ENCODE measurements around the gene EIF4G3.

DNA sequence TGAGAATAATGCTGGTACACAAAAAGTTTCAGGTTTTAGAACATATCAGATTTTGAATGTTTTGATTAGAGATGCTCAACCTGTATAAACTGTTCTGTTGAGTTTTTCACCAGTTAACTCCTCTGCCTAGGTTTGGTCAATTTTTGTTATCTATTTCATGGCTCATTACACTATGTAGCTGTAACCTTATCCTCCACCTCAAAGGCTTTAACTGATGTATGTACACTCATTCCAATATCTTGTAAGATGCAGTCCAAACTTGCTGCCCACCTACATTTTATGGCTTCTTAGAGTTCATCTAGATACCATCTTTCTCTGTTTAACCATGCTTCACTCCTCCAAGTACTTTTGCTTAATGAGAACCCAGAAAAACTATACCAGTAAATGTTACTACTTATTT lies 107.8 kb downstream of the EIF4G3 start:
- TF ChIP-seq, protein P1, sequence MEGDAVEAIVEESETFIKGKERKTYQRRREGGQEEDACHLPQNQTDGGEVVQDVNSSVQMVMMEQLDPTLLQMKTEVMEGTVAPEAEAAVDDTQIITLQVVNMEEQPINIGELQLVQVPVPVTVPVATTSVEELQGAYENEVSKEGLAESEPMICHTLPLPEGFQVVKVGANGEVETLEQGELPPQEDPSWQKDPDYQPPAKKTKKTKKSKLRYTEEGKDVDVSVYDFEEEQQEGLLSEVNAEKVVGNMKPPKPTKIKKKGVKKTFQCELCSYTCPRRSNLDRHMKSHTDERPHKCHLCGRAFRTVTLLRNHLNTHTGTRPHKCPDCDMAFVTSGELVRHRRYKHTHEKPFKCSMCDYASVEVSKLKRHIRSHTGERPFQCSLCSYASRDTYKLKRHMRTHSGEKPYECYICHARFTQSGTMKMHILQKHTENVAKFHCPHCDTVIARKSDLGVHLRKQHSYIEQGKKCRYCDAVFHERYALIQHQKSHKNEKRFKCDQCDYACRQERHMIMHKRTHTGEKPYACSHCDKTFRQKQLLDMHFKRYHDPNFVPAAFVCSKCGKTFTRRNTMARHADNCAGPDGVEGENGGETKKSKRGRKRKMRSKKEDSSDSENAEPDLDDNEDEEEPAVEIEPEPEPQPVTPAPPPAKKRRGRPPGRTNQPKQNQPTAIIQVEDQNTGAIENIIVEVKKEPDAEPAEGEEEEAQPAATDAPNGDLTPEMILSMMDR (IDR thresholded peaks at IDR 0.05; ENCODE audit: low read length) = no peak
- no peak for TF ChIP-seq EZH2 (IDR thresholded peaks at IDR 0.05; ENCODE audit: borderline replicate concordance, low read length)

Data from OCI-LY1 (cell line).